HepG2 (cell line): ENCODE results near the gene LIME1. TPM values are rescaled to one million over a fixed set of nuclear protein-coding genes. Genes with fewer than 3 reads are reported as not detected.

Experiments used
- ARID2 ChIP-seq: sonication (generic); formaldehyde crosslinking; IDR thresholded peaks from 2 replicates; pipeline ENCODE4 v1.8.1; 2022; ENCODE audit warnings: mild to moderate bottlenecking, missing genetic modification reagents, borderline replicate concordance
- ATF7 ChIP-seq, 2 experiments: fragments of 450-650 bp in 1 of 2; sonication (generic) in 1 of 2; formaldehyde crosslinking in 1 of 2; IDR thresholded peaks; 2 replicates each; pipeline versions ENCODE4 v1.4.0 to v1.6.1; 2016 to 2020; ENCODE audit warnings: antibody characterized with exemption in 1 of 2, mild to moderate bottlenecking in 1 of 2, missing genetic modification reagents in 1 of 2
- EED ChIP-seq: sonication (generic); formaldehyde crosslinking; IDR thresholded peaks from 2 replicates; pipeline ENCODE4 v1.5.0; 2020; ENCODE audit warnings: mild to moderate bottlenecking, missing genetic modification reagents
- FIP1L1 ChIP-seq: fragments of 200-400 bp; formaldehyde crosslinking; IDR thresholded peaks from 2 replicates; pipeline ENCODE4 v1.6.1; 2018; ENCODE audit warnings: low read depth, mild to moderate bottlenecking, low read length, moderate library complexity, borderline replicate concordance; ENCODE audit not compliant: insufficient read depth
- KDM3A ChIP-seq: IDR thresholded peaks from 2 replicates; pipeline ENCODE4 v1.6.1; 2018; ENCODE audit warnings: low read depth, missing compliant biosample characterization
- NCOA1 ChIP-seq: sonication (generic); formaldehyde crosslinking; IDR thresholded peaks from 2 replicates; pipeline ENCODE4 v1.9.0; 2021; ENCODE audit warnings: missing genetic modification reagents
- NCOR1 ChIP-seq: fragments of 200-600 bp; sonication (generic); IDR thresholded peaks from 2 replicates; pipeline ENCODE4 v1.7.0; 2017; ENCODE audit warnings: antibody characterized with exemption, low read length, borderline replicate concordance
- NFIB ChIP-seq: sonication (generic); formaldehyde crosslinking; IDR thresholded peaks from 2 replicates; pipeline ENCODE4 v1.9.0; 2021; ENCODE audit warnings: missing genetic modification reagents, mild to moderate bottlenecking, borderline replicate concordance
- PCBP1 ChIP-seq: fragments of 200-400 bp; formaldehyde crosslinking; IDR thresholded peaks from 2 replicates; pipeline ENCODE4 v1.6.1; 2017; ENCODE audit warnings: mild to moderate bottlenecking, low read depth, low read length, borderline replicate concordance
- REXO4 ChIP-seq: sonication (generic); formaldehyde crosslinking; IDR thresholded peaks from 2 replicates; pipeline ENCODE4 v1.8.0; 2022; ENCODE audit warnings: missing genetic modification reagents, mild to moderate bottlenecking, borderline replicate concordance
- ZNF224 ChIP-seq: sonication (generic); formaldehyde crosslinking; IDR thresholded peaks from 2 replicates; pipeline ENCODE4 v1.5.0; 2020; ENCODE audit warnings: mild to moderate bottlenecking, missing genetic modification reagents
- ZNF678 ChIP-seq: sonication (generic); formaldehyde crosslinking; IDR thresholded peaks from 2 replicates; pipeline ENCODE4 v1.4.0; 2020; ENCODE audit warnings: mild to moderate bottlenecking, missing genetic modification reagents
- ZSCAN9 ChIP-seq: IDR thresholded peaks from 2 replicates; pipeline ENCODE4 v1.6.1; 2016; ENCODE audit warnings: borderline replicate concordance
- polyA plus RNA-seq, 8 experiments: library from polyadenylated mRNA; depleted of rRNA in 3 of 8; stranded (reverse) in 7 of 8; unstranded in 1 of 8; fragments of >200 nt; fragmentation: Illumina TruSeq in 4 of 8; extraction: Trizol in 4 of 8; gene quantifications; 2 replicates each; pipeline versions ENCODE4 v1.2.1 to v1.2.3, GENCODE V29; 2011 to 2016; ENCODE audit warnings: low read depth in 4 of 8, missing spikeins in 1 of 8, mixed read lengths in 1 of 8; ENCODE audit not compliant: insufficient read depth in 1 of 8
- total RNA-seq, 5 experiments: library from RNA; depleted of rRNA; stranded (reverse); fragments of >200 nt; fragmentation: Illumina TruSeq; extraction: Trizol; gene quantifications; 2 replicates each; pipeline ENCODE4 v1.2.3, GENCODE V29; 2016; ENCODE audit warnings: low read depth in 1 of 5
- TF ChIP-seq, protein P1 (sequence below): sonication (generic); formaldehyde crosslinking; IDR thresholded peaks from 2 replicates; pipeline ENCODE4 v1.9.0; 2022; ENCODE audit warnings: missing genetic modification reagents, mild to moderate bottlenecking, borderline replicate concordance
- TF ChIP-seq, protein P2 (sequence below): sonication (generic); formaldehyde crosslinking; IDR thresholded peaks from 2 replicates; pipeline ENCODE4 v1.4.0; 2020; ENCODE audit warnings: missing genetic modification reagents, low read depth, mild to moderate bottlenecking, borderline replicate concordance
- TF ChIP-seq, protein P3 (sequence below): sonication (generic); formaldehyde crosslinking; IDR thresholded peaks from 2 replicates; pipeline ENCODE4 v1.8.1; 2023; ENCODE audit warnings: mild to moderate bottlenecking, moderate library complexity, missing genetic modification reagents
- TF ChIP-seq, protein P4 (sequence below): sonication (generic); formaldehyde crosslinking; IDR thresholded peaks from 2 replicates; pipeline ENCODE4 v1.9.0; 2021; ENCODE audit warnings: missing genetic modification reagents, mild to moderate bottlenecking, borderline replicate concordance
- TF ChIP-seq, protein P5 (sequence below): sonication (generic); formaldehyde crosslinking; IDR thresholded peaks from 2 replicates; pipeline ENCODE4 v1.4.0; 2020; ENCODE audit warnings: missing genetic modification reagents
- TF ChIP-seq, protein P6 (sequence below): sonication (generic); formaldehyde crosslinking; IDR thresholded peaks from 2 replicates; pipeline ENCODE4 v1.8.1; 2023; ENCODE audit warnings: mild to moderate bottlenecking, missing genetic modification reagents, borderline replicate concordance

LIME1 gene
- total and polyA plus RNA-seq, 2 of the 13 experiments (the other 11 are each of a cell fraction or from before 2014, with no cell fraction given) = 13.0 to 61.5 TPM

DNA sequence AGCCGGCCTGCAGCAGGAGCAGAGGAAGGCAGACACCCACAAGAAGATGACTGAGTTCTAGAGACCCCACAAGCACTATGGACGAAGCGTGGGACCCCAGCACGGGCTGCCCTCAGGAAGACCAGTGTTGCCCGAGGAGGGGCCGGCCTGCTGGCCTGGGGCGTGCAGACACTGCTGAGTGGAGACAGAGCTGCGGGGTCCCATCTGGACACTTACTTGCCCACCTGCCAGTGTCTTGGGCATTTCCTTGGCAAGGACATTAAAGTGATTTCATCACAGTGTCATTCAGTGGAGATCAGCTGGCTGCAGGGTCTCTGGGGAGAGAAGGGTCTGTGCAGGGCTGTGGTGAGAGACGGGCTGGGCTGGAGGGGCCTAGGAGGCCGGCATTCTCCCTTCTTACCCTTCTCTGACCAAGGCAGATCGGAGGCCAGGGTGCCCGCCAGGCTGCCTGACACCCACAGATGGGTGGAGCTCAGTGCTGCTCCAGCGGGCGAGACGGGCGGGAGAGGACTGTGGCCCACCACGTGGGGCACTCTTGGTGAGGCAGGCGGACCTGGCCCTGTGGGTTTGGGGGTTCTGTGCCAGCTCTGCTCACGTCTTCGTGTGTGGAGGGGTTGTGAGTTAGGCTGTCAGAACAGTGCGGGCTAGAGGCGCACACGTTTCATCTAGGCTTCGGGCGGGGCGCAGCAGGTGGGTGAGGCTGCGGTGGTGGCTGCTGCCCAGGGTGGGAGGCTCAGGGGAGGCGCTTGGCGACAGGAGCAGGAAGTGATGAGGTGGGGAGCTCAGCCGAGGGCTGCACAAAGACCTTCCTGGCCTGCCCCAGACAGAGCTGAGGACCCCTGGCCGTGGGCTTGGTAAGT lies at the start of gene LIME1 (continued):
- TF ChIP-seq, protein P1, sequence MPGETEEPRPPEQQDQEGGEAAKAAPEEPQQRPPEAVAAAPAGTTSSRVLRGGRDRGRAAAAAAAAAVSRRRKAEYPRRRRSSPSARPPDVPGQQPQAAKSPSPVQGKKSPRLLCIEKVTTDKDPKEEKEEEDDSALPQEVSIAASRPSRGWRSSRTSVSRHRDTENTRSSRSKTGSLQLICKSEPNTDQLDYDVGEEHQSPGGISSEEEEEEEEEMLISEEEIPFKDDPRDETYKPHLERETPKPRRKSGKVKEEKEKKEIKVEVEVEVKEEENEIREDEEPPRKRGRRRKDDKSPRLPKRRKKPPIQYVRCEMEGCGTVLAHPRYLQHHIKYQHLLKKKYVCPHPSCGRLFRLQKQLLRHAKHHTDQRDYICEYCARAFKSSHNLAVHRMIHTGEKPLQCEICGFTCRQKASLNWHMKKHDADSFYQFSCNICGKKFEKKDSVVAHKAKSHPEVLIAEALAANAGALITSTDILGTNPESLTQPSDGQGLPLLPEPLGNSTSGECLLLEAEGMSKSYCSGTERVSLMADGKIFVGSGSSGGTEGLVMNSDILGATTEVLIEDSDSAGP (CRISPR knock-in tag) = no peak; the same call in 1 of the 2 replicates
- TF ChIP-seq ATF7 (IDR thresholded peaks at IDR 0.05) (no peak), ATF7 (CRISPR knock-in tag; IDR thresholded peaks at IDR 0.05) (no peak), NCOA1 (CRISPR knock-in tag) (no peak), KDM3A (CRISPR knock-in tag) (no peak), PCBP1 (peak; percentile 29; the same call in 1 of the 2 replicates), ZNF678 (CRISPR knock-in tag) (no peak), NCOR1 (no peak), REXO4 (CRISPR knock-in tag) (no peak), NFIB (CRISPR knock-in tag) (peak; percentile 91; the same call in 1 of the 2 replicates), ZSCAN9 (CRISPR knock-in tag) (no peak), ZNF224 (CRISPR knock-in tag) (no peak), ARID2 (CRISPR knock-in tag) (no peak), EED (CRISPR knock-in tag) (0 out of 2 replicates have a peak, but pooled peaks have one; percentile 24), FIP1L1 (no peak)
- TF ChIP-seq, protein P2, sequence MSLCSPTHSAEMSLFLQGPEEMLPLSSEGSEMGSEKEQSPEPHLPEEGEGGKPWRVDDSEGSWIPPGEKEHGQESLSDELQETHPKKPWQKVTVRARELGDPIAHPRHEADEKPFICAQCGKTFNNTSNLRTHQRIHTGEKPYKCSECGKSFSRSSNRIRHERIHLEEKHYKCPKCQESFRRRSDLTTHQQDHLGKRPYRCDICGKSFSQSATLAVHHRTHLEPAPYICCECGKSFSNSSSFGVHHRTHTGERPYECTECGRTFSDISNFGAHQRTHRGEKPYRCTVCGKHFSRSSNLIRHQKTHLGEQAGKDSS (CRISPR knock-in tag) = no peak
- TF ChIP-seq, protein P3, sequence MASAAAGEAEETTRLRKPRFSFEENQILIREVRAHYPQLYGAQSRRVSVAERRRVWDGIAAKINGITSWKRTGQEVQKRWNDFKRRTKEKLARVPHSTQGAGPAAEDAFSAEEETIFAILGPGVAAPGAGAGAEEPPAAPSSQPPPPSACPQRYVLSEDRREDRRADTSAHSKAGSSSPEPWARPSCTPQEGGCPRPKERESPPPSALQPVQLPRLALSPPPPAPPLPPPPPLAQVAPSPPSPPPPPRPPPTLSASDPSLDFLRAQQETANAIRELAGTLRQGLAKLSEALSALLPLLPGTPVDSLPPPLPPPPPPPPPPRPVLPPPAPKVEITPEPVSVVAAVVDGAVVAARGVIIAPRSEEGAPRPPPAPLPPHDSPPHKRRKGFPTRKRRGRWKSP (CRISPR knock-in tag) = no peak
- TF ChIP-seq, protein P4, sequence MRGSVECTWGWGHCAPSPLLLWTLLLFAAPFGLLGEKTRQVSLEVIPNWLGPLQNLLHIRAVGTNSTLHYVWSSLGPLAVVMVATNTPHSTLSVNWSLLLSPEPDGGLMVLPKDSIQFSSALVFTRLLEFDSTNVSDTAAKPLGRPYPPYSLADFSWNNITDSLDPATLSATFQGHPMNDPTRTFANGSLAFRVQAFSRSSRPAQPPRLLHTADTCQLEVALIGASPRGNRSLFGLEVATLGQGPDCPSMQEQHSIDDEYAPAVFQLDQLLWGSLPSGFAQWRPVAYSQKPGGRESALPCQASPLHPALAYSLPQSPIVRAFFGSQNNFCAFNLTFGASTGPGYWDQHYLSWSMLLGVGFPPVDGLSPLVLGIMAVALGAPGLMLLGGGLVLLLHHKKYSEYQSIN = no peak
- TF ChIP-seq, protein P5, sequence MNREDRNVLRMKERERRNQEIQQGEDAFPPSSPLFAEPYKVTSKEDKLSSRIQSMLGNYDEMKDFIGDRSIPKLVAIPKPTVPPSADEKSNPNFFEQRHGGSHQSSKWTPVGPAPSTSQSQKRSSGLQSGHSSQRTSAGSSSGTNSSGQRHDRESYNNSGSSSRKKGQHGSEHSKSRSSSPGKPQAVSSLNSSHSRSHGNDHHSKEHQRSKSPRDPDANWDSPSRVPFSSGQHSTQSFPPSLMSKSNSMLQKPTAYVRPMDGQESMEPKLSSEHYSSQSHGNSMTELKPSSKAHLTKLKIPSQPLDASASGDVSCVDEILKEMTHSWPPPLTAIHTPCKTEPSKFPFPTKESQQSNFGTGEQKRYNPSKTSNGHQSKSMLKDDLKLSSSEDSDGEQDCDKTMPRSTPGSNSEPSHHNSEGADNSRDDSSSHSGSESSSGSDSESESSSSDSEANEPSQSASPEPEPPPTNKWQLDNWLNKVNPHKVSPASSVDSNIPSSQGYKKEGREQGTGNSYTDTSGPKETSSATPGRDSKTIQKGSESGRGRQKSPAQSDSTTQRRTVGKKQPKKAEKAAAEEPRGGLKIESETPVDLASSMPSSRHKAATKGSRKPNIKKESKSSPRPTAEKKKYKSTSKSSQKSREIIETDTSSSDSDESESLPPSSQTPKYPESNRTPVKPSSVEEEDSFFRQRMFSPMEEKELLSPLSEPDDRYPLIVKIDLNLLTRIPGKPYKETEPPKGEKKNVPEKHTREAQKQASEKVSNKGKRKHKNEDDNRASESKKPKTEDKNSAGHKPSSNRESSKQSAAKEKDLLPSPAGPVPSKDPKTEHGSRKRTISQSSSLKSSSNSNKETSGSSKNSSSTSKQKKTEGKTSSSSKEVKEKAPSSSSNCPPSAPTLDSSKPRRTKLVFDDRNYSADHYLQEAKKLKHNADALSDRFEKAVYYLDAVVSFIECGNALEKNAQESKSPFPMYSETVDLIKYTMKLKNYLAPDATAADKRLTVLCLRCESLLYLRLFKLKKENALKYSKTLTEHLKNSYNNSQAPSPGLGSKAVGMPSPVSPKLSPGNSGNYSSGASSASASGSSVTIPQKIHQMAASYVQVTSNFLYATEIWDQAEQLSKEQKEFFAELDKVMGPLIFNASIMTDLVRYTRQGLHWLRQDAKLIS (CRISPR knock-in tag) = no peak
- TF ChIP-seq, protein P6, sequence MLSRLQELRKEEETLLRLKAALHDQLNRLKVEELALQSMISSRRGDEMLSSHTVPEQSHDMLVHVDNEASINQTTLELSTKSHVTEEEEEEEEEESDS (CRISPR knock-in tag) = no peak
